ENCODE results near the gene SNX15.
"Not testable (repeated sequence)": the region's sequence is repeated elsewhere in the genome, so short reads cannot be mapped to it uniquely, and the experiment has no call there.

Gene SNX15

GRCh38 chr11:65027213-65028067, at the start of gene SNX15:
TSS of gene SNX15 (plus strand) at chr11:65027439. CDS start at chr11:65027538, 99 bp downstream.
- ChIA-PET POLR2A (ENCODE audit: low non-redundant PET) (no interaction called here), CTCF (interaction anchor here (0.6 to 2.2 kb wide), 5 partner anchors 13 to 147 kb away, joined by 3 to 14 read pairs (median 4); partner anchors contain the start of gene ARL2)
- peak; percentile 50 for TF ChIP-seq CTCF (conservative IDR thresholded peaks at IDR 0.05; ENCODE audit: low read depth)
- H3K27ac ChIP-seq = peak within 1 kb of the TSS; percentile 95
- peak; percentile 95 for DNase-seq (ENCODE audit: low spot score)

GRCh38 chr11:64983339-64983738, 43.9 kb upstream of the SNX15 start:
- DNase-seq (ENCODE audit: low spot score); POLR2A ChIA-PET (ENCODE audit: low non-redundant PET); H3K27ac ChIP-seq: not testable (repeated sequence)
- CTCF ChIA-PET = interaction anchor here (0.6 kb wide), 1 partner anchor 34 kb away, joined by 4 read pairs; no protein-coding TSS in a partner anchor

- CTCF ChIA-PET = no interaction called here
- POLR2A ChIA-PET (ENCODE audit: low non-redundant PET) = no interaction called here
- DNase-seq (ENCODE audit: low spot score) = no peak
- no peak overlapping the region for H3K27ac ChIP-seq
- TF ChIP-seq CTCF (conservative IDR thresholded peaks at IDR 0.05; ENCODE audit: low read depth) = no peak
Measured at GRCh38 chr11:64987998-64988854, 39.0 kb upstream of the SNX15 start.

GRCh38 chr11:64989416-64989815, 37.8 kb upstream of the SNX15 start:
- ChIA-PET CTCF (interaction anchor here (0.5 kb wide), 1 partner anchor 72 kb away, joined by 3 read pairs; no protein-coding TSS in a partner anchor), POLR2A (ENCODE audit: low non-redundant PET) (no interaction called here)
- TF ChIP-seq CTCF (conservative IDR thresholded peaks at IDR 0.05; ENCODE audit: low read depth) = no peak
- no peak for DNase-seq (ENCODE audit: low spot score)
- no peak overlapping the region for H3K27ac ChIP-seq

GRCh38 chr11:64990222-64990923, 36.9 kb upstream of the SNX15 start:
- CTCF ChIA-PET = no interaction called here
- POLR2A ChIA-PET (ENCODE audit: low non-redundant PET) = no interaction called here

GRCh38 chr11:64994318-64994717, 32.9 kb upstream of the SNX15 start:
- ChIA-PET CTCF (interaction anchor here (0.7 kb wide), 1 partner anchor 78 kb away, joined by 3 read pairs; no protein-coding TSS in a partner anchor), POLR2A (ENCODE audit: low non-redundant PET) (no interaction called here)

More at GRCh38 chr11:64990222-64990923, 36.9 kb upstream of the SNX15 start:
- no peak overlapping the region for H3K27ac ChIP-seq
- no peak for DNase-seq (ENCODE audit: low spot score)
- TF ChIP-seq CTCF (conservative IDR thresholded peaks at IDR 0.05; ENCODE audit: low read depth) = no peak

More at GRCh38 chr11:64994318-64994717, 32.9 kb upstream of the SNX15 start:
- TF ChIP-seq CTCF (conservative IDR thresholded peaks at IDR 0.05; ENCODE audit: low read depth) = no peak
- DNase-seq (ENCODE audit: low spot score) = no peak
- no peak overlapping the region for H3K27ac ChIP-seq

Data from RWPE1 (cell line).